Thoracic aorta (tissue), 2 donors: ENCODE measurements around the gene CNGB1. TPM values are rescaled to one million over a fixed set of nuclear protein-coding genes. Genes with fewer than 3 reads are reported as not detected.
A peak's percentile ranks its signal among the peaks of the same experiment; 100 is the strongest.

Source experiments
- ATAC-seq: fragments of 150-250 bp; one replicate; pipeline ENCODE4 v1.8.0; 2017; ENCODE audit warnings: low read depth; ENCODE audit not compliant: insufficient number of reproducible peaks, low FRiP score
- DNase-seq: peaks from one replicate; pipeline ENCODE4 v3.0.0-alpha.2; 2020; ENCODE audit warnings: low spot score
- H3K27ac ChIP-seq, 2 donors: fragments of 200-600 bp; sonication (generic); 1 replicate in 1 of 2; 2 replicates in 1 of 2; pipeline ENCODE4 v1.5.1; 2016; ENCODE audit warnings: mild to moderate bottlenecking in 2 of 2, moderate library complexity in 2 of 2
- H3K27me3 ChIP-seq: fragments of 200-600 bp; sonication (generic); replicated peaks from 2 replicates; pipeline ENCODE4 v1.6.0; 2016; ENCODE audit warnings: mild to moderate bottlenecking; ENCODE audit not compliant: insufficient read depth
- H3K36me3 ChIP-seq: fragments of 200-600 bp; sonication (generic); one replicate; pipeline ENCODE4 v1.5.1; 2016
- H3K4me1 ChIP-seq, 2 donors: fragments of 200-600 bp; sonication (generic); 1 replicate in 1 of 2; 2 replicates in 1 of 2; pipeline versions ENCODE4 v1.5.1 to v1.6.0; 2016; ENCODE audit warnings: low read depth in 2 of 2, mild to moderate bottlenecking in 1 of 2; ENCODE audit not compliant: control insufficient read depth in 1 of 2
- H3K4me3 ChIP-seq: fragments of 200-600 bp; sonication (generic); 2 replicates; pipeline ENCODE4 v1.5.1; 2016; ENCODE audit warnings: mild to moderate bottlenecking
- H3K9me3 ChIP-seq: fragments of 200-600 bp; sonication (generic); 2 replicates; pipeline ENCODE4 v1.5.1; 2016
- total RNA-seq, 2 donors: library from RNA; depleted of rRNA; stranded (reverse); fragments of >200 nt; gene quantifications; one replicate each; pipeline versions ENCODE4 v1.1.0 to v1.2.3, GENCODE V29; 2016
- TF ChIP-seq, protein P1 (sequence below): fragments of 200-600 bp; sonication (generic); IDR thresholded peaks from one replicate; pipeline ENCODE4 v1.5.1; 2019; ENCODE audit warnings: antibody characterized with exemption

CNGB1 gene
- total RNA-seq, 2 donors from 2014 or later, result not detected

DNA sequence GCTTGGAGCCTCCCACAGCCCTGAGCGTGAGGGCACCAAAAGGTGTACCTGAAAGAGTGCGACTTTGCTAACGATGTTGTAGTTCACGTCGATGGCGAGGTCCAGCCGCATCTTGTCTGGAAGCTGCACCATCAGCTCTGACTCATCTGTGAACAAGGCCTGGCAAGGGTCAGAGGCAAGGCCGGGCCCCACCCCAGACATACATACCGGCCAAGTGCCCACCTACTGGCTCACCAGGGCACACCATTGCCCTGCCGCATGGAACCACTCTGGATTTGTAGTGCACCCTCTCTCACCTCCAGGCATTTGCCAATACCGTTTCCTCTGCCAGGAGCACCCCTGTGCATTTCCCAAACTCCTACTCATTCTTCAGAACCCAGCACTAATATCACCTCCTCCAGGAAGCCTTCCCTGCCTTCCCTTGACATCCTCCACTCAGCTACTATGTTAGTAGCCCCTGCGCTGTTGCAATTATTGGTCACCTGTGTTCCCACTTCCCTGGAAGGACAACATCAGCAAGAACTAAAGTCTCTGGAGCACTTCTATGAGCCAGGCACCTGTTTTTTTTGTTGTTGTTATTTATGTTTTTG, 69.4 kb downstream of the CNGB1 start:
- Histone ChIP-seq H3K4me1 (no peaks in the 10 kb centered on the region), H3K36me3 (no peaks in the 10 kb centered on the region), H3K27ac (no peak overlapping the region), H3K9me3 (no peaks in the 10 kb centered on the region), H3K4me3 (no peak overlapping the region), H3K27me3 (no peaks in the 10 kb centered on the region)
- DNase-seq (no peak), ATAC-seq (no peak)
- TF ChIP-seq, protein P1, sequence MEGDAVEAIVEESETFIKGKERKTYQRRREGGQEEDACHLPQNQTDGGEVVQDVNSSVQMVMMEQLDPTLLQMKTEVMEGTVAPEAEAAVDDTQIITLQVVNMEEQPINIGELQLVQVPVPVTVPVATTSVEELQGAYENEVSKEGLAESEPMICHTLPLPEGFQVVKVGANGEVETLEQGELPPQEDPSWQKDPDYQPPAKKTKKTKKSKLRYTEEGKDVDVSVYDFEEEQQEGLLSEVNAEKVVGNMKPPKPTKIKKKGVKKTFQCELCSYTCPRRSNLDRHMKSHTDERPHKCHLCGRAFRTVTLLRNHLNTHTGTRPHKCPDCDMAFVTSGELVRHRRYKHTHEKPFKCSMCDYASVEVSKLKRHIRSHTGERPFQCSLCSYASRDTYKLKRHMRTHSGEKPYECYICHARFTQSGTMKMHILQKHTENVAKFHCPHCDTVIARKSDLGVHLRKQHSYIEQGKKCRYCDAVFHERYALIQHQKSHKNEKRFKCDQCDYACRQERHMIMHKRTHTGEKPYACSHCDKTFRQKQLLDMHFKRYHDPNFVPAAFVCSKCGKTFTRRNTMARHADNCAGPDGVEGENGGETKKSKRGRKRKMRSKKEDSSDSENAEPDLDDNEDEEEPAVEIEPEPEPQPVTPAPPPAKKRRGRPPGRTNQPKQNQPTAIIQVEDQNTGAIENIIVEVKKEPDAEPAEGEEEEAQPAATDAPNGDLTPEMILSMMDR, result no peak

DNA sequence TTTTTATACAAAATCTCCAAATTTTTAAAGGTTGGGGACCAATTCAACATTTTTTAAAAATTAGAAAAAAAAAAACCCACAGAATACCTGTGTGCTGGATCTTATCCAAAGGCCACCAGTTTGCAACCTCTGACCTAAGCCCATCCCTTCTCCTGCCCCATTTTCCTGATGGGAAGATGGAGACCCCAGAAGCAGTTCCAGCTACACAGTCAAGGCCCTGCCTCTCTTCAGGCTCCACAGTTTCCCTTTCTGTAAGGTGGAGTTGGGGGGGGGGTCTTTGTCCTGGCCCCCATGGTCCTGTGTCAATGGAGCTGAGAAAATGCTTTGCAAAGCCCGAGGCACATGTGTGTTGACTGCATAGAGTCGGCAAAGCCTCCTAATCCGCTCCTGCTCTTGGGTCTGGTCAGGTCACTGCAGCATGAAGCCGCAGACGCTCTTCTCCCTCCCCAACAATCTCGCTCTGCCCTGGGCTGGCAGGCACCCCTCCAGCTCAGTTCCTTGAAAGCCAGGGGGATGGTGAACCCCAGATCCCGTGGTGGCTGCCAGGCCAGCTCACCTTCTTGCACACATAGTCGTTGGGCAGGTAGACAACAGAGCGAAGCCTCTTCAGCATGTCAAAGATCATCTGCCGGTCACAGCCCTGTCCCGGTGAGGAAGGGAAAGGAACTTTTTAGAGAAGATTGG, 70.0 kb downstream of the CNGB1 start:
- Histone ChIP-seq H3K27ac (no peak overlapping the region), H3K36me3 (no peaks in the 10 kb centered on the region), H3K27me3 (no peaks in the 10 kb centered on the region), H3K4me1 (no peaks in the 10 kb centered on the region), H3K4me3 (no peak overlapping the region), H3K9me3 (no peaks in the 10 kb centered on the region)
- ATAC-seq, result no peak
- TF ChIP-seq, protein P1, result no peak
- DNase-seq, result no peak

DNA sequence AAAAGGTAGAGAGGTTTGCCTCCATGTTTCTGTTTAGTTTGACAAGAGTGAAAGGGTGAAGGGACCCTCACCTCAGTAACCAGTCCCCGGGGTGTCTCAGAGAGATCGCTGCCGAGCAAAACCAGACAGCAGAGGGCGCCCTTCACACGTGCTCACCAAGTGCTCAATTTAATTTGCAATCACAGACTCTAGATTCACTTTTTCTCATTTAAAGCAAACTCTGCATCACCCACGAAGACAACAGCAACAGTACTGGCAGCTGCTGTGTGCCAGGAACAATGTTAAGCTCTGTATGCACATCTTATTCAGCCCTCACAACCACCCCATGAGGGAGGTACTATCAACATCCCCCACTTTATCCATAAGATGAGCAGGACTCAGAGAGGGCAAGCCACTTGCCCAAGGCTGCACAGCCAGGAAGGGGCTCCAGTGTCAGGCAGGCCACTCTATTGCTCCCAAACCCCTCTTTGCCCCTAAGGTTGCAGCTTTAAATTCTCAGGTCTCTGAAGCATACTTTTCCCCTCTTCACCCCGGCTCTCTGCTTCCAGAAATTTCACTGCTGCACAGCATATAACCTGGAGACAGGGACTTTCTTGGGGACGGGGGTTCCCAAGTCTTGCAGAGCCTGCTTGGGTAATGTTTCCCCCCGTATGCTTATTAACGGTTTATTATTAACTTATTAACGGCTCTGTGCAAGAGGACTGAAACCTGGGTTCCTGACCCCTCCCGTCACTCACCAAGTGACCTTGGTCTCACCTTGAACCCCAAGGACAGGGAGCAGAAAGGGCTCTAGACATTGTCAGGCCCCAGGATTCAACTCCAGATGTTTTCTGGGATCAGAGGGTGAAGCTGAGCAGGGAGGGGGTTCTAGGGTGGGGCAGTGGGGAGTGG, 70.9 kb downstream of the CNGB1 start:
- H3K27me3 ChIP-seq, result no peaks in the 10 kb centered on the region
- no peaks in the 10 kb centered on the region for H3K4me1 ChIP-seq
- DNase-seq, result peak; percentile 26
- H3K9me3 ChIP-seq, result no peaks in the 10 kb centered on the region
- no peak for ATAC-seq
- no peak overlapping the region for H3K4me3 ChIP-seq
- H3K36me3 ChIP-seq, result no peaks in the 10 kb centered on the region
- H3K27ac ChIP-seq, result no peak overlapping the region
- TF ChIP-seq, protein P1, result peak; percentile 81

DNA sequence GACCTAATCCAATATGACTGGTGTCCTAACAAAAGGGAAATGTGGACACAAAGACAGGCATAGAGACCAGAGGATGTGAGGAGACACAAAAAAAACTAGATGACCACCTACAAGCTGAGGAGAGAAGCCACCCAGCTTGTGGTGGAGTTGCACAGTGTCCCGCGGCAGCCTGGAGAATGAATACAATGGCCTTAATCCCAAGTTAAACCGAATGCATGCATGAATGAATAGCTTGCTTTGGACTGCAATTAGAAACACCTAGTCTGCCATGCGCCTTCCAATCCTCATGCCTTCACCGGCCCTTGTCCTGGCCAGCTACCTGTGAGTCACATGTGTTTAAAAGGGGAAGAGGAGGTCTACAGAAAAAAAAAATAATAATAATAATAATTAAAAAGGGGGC, 72.0 kb downstream of the CNGB1 start:
- H3K4me1 ChIP-seq, result no peaks in the 10 kb centered on the region
- no peaks in the 10 kb centered on the region for H3K9me3 ChIP-seq
- no peaks in the 10 kb centered on the region for H3K36me3 ChIP-seq
- H3K27me3 ChIP-seq, result no peaks in the 10 kb centered on the region
- DNase-seq (no peak), ATAC-seq (no peak)
- H3K4me3 ChIP-seq, result no peak overlapping the region
- no peak overlapping the region for H3K27ac ChIP-seq
- TF ChIP-seq, protein P1, result no peak

DNA sequence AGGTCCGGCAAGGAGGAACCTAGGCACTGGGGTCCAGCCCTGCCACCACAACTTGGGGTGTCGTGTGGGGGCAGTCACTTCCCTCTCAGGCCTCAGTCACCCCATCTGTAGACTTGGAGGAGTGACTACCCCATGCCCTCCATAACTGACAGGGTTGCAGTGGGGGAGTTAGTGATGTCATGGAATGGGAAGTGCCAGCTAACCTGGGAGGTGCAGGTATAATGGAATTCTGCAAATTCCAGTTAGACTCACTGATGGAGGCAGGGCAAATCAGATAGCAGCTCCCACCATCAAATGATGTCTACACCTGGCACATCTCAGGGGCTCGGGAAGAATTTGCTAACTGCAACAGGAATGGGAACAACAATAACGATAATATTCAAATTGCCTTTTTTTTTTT, 72.9 kb downstream of the CNGB1 start:
- H3K4me3 ChIP-seq, result no peak overlapping the region
- no peaks in the 10 kb centered on the region for H3K36me3 ChIP-seq
- no peaks in the 10 kb centered on the region for H3K4me1 ChIP-seq
- no peaks in the 10 kb centered on the region for H3K9me3 ChIP-seq
- no peaks in the 10 kb centered on the region for H3K27me3 ChIP-seq
- DNase-seq (no peak), ATAC-seq (no peak)
- TF ChIP-seq, protein P1, result no peak
- H3K27ac ChIP-seq, result no peak overlapping the region
